SK-N-SH treated with all-trans-retinoic acid at 6 μM for 48 hours (cell line): Measurements from ENCODE around the gene SH3TC2.

Experiments
- ARNTL ChIP-seq: fragments of 450-650 bp; formaldehyde crosslinking; IDR thresholded peaks from 2 replicates; pipeline ENCODE4 v1.5.0; 2020; ENCODE audit warnings: low read depth, mild to moderate bottlenecking, moderate library complexity, borderline replicate concordance
- OSR1 ChIP-seq: fragments of 250-450 bp; sonication (Bioruptor Pico); IDR thresholded peaks from 2 replicates; pipeline ENCODE4 v1.8.0; 2022; ENCODE audit warnings: moderate library complexity, mild to moderate bottlenecking, inconsistent platforms
- RARB ChIP-seq: fragments of 250-450 bp; sonication (Bioruptor Pico); IDR thresholded peaks from 2 replicates; pipeline ENCODE4 v1.8.0; 2021; ENCODE audit warnings: mild to moderate bottlenecking, moderate library complexity
- ZNF70 ChIP-seq: fragments of 450-650 bp; formaldehyde crosslinking; IDR thresholded peaks from 2 replicates; pipeline ENCODE4 v1.5.0; 2020; ENCODE audit warnings: mild to moderate bottlenecking, moderate library complexity

GRCh38 chr5:149048811-149049210 lies 14.1 kb downstream of the SH3TC2 start:
- no peak for TF ChIP-seq ZNF70 (CRISPR knock-in tag)
- no peak for TF ChIP-seq OSR1 (CRISPR knock-in tag)
- no peak for TF ChIP-seq ARNTL (CRISPR knock-in tag)
- TF ChIP-seq RARB (CRISPR knock-in tag) = no peak
